ENCODE data around the gene RALGPS1.

- TF ChIP-seq POLR2A (IDR thresholded peaks at IDR 0.05; ENCODE audit: low read length) (no peak), ZSCAN20 (CRISPR knock-in tag; IDR thresholded peaks at IDR 0.05) (no peak), CTCF (IDR thresholded peaks at IDR 0.05) (no peak), BCL3 (IDR thresholded peaks at IDR 0.05) (no peak), EP300 (IDR thresholded peaks at IDR 0.05) (no peak), RFX5 (IDR thresholded peaks at IDR 0.05) (no peak), RAD21 (conservative IDR thresholded peaks at IDR 0.05 in 1 of 2, IDR thresholded peaks at IDR 0.05 in 1 of 2) (no peak), PHF8 (IDR thresholded peaks at IDR 0.05; ENCODE audit: borderline replicate concordance, low read depth) (no peak), JUNB (IDR thresholded peaks at IDR 0.05) (no peak), PBX3 (IDR thresholded peaks at IDR 0.05) (no peak)
These were observed 185.1 kb downstream of the RALGPS1 start for GRCh38 chr9:127099664-127100063.

Measured in A549 (cell line).